ENCODE data around the gene SLC16A6.

GRCh38 chr17:68290268-68290954 lies 516 bp downstream of the SLC16A6 start:
- no peak for TF ChIP-seq CTCF (IDR thresholded peaks at IDR 0.05 in 8 of 11, conservative IDR thresholded peaks at IDR 0.05 in 3 of 11)
- no peak for TF ChIP-seq POLR2A (IDR thresholded peaks at IDR 0.05)

Measured in spleen (tissue), 7 donors.